Stimulated activated CD4-positive, alpha-beta T cell treated with anti-CD3 and anti-CD28 coated beads, TNF-alpha, amount 100 ng/mL, for 24 hours (primary cell): ENCODE data around the gene CUL4B.
"Not testable (repeated sequence)": the region's sequence is repeated elsewhere in the genome, so short reads cannot be mapped to it uniquely, and the experiment has no call there.

Experiments
- DNase-seq, 3 experiments: peaks; one replicate each; pipeline ENCODE4 v3.0.0-alpha.2; 2020; ENCODE audit warnings: low read depth in 3 of 3

CUL4B gene

GRCh38 chrX:120522820-120523219 lies 37.9 kb downstream of the CUL4B start:
- no peak for DNase-seq

- DNase-seq, result no peak
Observed at GRCh38 chrX:120517936-120518335, 42.8 kb downstream of the CUL4B start.

- no peak for DNase-seq
Observed at GRCh38 chrX:120514236-120514635, 46.5 kb downstream of the CUL4B start.

DNA sequence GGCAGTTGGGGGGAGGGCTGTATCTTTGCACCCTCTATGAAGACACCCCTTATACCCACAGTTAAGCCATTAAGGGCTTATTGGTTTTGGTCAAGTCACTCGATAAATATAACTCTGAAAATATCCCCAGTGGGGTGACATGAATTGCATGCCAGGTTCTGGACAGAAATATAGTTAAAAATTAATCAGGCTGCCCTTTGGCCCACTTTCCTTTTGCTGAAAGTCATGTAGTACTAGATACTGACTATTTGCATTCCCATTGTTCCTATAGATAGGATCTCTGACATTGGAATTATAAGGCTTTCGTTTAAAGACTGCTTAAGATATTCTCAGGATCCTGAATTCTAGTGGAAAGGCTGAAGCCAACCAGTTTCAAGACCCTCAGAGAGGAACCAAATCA lies 48.1 kb downstream of the CUL4B start:
- DNase-seq, result no peak

- DNase-seq, result no peak
Observed at GRCh38 chrX:120512222-120512621, 48.5 kb downstream of the CUL4B start.

DNA sequence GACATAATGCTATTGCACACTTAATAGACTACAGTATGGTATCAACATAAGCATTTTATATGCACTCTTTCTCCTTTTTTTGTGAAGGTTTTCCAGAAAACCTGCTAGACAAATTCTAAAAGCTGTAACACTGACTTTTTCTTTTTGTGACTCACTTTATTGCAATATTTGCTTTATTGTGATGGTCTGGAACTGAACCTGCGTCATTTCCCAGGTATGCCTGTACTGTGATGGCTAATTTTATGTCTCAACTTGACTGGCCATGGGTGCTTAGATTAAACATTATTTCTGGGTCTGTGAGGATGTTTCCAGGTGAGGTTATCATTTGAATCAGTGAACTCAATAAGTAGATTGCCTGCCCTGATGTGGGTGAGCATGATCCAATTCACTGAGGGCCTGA lies 56.2 kb downstream of the CUL4B start:
- DNase-seq, result no peak

- no peak for DNase-seq
Observed at GRCh38 chrX:120499301-120500072, 61.3 kb downstream of the CUL4B start.

GRCh38 chrX:120490119-120490518 lies 70.6 kb downstream of the CUL4B start:
- DNase-seq, result not testable (repeated sequence)

DNA sequence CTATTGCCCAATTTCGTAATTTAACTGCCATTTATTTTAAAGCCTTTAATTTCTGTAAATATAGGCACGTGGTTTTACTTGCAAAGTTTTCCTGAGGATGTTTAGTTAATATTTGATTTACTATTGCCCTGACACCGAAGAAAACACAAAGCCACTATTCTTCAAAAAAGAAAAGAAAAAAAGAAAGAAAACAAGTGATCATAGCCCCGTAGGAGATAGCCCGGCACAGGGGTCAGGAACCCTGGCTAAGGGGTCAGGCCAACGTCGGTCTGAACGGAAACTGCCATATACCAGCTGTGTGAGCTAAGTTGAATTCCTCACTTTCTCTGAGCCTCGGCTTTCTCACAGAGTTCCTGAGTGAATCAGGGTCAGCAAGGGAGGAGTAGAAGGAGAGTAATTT lies 74.0 kb downstream of the CUL4B start:
- no peak for DNase-seq

GRCh38 chrX:120485638-120486520 lies 74.9 kb downstream of the CUL4B start:
- peak; percentile 6 to 49 (median 23) for DNase-seq

GRCh38 chrX:120485315-120485637 lies 75.5 kb downstream of the CUL4B start:
- DNase-seq, result no peak

- DNase-seq, result no peak
Observed at GRCh38 chrX:120477453-120477852, 83.3 kb downstream of the CUL4B start.

- DNase-seq, result no peak
Observed at GRCh38 chrX:120476714-120477113, 84.0 kb downstream of the CUL4B start.

GRCh38 chrX:120475447-120475846 lies 85.3 kb downstream of the CUL4B start:
- not testable (repeated sequence) for DNase-seq
